ENCODE results near the gene SLC22A3. TPM values are rescaled to one million over a fixed set of nuclear protein-coding genes. Genes with fewer than 3 reads are reported as not detected.
"Not testable (repeated sequence)": the region's sequence is repeated elsewhere in the genome, so short reads cannot be mapped to it uniquely, and the experiment has no call there.

The SLC22A3 gene
- total RNA-seq, 1 donor from 2014 or later = 36.0 TPM

GRCh38 chr6:160445130-160445529 is 97.0 kb downstream of the SLC22A3 start:
- no peak for DNase-seq (ENCODE audit: low spot score)

- DNase-seq (ENCODE audit: low spot score) = no peak
Observed at GRCh38 chr6:160447350-160447749, 99.2 kb downstream of the SLC22A3 start.

DNA sequence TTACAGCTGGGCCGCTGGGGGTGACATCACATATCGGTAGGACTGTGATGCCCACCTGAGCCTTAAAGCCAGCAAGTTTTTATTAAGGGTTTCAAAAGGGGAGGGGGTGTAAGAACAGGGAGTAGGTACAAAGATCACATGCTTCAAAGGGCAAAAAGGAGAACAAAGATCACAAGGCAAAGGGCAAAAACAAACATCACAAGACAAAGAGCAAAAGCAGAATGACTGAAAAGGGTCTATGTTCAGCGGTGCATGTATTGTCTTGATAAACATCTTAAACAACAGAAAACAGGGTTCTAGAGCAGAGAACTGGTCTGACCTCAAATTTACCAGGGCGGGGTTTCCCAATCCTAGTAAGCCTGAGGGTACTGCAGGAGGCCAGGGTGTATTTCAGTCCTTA is 101.6 kb downstream of the SLC22A3 start:
- DNase-seq (ENCODE audit: low spot score) = not testable (repeated sequence)

- no peak for DNase-seq (ENCODE audit: low spot score)
Observed at GRCh38 chr6:160450849-160451248, 102.7 kb downstream of the SLC22A3 start.

GRCh38 chr6:160454303-160454702 is 106.1 kb downstream of the SLC22A3 start:
- DNase-seq (ENCODE audit: low spot score) = no peak

- DNase-seq (ENCODE audit: low spot score) = no peak
Observed at GRCh38 chr6:160455081-160455480, 106.9 kb downstream of the SLC22A3 start.

DNA sequence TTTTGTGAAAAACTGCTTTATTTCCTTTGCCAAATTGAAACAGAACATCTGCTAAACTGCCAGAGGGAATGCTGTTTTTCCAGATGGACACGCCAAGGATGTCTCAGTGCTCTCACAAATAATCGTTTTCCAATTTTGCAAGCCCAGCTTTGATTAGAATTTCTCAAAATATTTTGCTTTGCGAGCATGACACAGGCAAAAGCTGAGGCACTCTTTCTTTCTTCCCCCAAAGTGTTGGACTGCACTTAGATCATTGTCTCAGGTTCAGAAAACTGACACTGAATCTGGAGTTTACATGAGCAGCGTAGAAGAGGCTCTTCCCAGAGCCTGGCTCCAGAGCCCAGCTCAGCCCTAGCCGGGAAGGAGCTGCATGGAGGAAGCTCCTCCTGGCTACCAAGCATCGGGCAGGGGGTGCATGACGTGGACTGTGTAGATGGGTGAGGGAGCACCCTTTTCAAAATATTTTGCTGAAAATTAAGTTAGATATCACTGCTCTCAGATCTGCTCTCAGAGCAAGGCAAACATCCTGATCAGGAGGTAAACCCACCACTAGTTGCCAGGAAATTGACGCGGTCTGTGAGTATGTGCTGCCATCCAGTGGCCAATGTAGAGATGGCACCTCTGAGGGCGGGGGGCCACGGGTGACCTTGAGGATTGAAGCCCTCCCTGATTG is 107.5 kb downstream of the SLC22A3 start:
- DNase-seq (ENCODE audit: low spot score) = peak; percentile 62

DNA sequence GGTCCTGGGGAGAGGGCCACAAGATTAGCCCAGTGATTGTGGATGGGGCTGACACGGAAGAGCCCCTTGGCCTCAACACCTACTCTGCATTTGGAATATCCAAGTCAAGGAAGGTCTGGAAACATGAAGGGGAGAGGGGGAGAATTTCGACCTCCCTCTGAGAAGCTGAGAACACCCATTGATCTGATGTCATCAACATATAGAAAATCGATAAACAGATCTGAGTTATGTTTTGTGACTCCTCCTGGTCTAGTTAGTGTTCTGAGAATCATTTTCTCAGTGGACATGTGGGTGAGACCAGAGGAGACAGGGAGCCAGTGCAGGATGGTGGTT is 108.0 kb downstream of the SLC22A3 start:
- no peak for DNase-seq (ENCODE audit: low spot score)

DNA sequence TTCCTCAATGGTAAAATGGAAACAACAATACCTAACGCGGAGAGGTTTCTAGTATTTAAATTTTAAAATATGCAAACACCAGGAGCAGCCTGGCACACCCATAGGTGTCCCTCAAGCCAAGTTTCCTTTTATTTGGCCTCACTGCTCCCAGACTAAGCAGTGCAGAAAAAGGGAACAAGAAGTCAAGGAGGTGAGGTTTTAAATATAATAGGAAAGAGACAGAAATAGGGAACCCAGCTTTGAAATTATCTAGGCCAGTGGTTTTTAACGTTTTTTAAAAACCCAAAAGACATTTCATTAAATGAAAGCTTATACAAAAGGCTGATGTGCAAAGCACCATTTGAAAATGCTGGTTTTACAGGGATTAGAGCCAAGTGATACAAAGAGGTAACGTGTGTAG is 109.6 kb downstream of the SLC22A3 start:
- DNase-seq (ENCODE audit: low spot score) = no peak

- DNase-seq (ENCODE audit: low spot score) = no peak
Observed at GRCh38 chr6:160461641-160462040, 113.5 kb downstream of the SLC22A3 start.

DNA sequence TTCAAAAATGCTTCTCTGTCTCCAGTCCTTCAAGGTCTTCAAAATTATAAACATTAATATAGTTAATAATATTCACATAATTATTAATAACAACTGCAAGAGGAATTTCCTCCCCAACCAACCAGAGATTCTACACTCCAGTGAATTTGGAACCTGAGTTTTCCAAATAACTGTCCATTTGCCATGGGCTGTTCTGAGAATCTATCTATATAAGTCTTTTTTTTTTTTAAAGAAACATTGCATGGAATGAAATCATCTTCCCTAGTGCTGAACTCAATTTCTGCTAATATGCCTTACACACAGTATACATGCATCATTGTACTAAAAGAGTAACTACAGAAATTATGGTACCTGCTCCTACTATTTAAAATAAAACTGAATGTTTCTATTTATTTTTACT is 113.9 kb downstream of the SLC22A3 start:
- no peak for DNase-seq (ENCODE audit: low spot score)

GRCh38 chr6:160462551-160463109 is 114.5 kb downstream of the SLC22A3 start:
- no peak for DNase-seq (ENCODE audit: low spot score)

DNA sequence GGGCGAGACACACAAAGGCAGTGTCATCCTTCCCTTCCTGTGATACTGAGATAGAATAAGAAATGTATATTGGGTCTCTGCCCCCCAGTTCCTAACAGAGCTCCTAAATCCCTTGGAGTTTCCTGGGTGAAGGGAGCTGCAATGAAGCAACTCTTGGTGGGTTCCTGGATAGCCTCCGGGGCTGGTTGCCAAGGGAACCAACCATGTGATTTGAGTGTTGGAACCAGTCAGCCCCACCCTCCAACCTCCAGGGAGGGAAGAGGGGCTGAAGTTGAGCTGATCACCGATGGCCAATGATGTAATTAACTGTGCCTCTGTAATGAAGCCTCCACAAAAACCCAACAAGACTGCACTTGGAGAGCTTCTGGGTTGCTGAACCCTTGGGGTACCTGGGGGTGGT is 116.6 kb downstream of the SLC22A3 start:
- DNase-seq (ENCODE audit: low spot score) = no peak

DNA sequence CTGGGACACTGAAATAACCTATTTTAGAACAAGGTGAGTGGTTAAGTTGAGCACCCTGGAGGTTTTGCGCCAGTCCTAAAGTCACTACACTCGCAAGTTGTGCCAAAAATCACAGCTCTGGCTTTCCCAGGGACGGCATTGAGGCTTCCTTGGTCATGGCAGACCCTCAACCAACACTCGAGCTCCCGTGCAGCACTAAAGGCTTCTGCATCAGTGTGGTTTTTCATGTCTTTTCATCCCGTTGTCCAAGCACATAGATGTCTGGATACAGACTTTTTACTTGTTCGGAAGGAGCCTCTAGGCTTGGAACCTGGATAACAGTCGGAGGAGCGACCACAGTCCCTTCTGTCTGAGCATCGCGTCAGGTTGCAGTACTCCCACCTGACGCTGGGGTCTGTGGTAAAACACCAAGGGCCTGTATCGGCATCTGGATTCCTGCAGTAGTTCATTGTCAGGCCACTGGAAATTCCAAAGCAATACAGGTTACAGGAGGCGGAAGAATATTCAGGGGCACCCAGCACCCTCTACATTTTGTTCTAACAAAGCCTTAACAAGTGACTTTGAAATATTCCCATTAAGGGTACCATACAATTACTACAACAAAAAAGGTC is 119.2 kb downstream of the SLC22A3 start:
- DNase-seq (ENCODE audit: low spot score) = not testable (repeated sequence)

DNA sequence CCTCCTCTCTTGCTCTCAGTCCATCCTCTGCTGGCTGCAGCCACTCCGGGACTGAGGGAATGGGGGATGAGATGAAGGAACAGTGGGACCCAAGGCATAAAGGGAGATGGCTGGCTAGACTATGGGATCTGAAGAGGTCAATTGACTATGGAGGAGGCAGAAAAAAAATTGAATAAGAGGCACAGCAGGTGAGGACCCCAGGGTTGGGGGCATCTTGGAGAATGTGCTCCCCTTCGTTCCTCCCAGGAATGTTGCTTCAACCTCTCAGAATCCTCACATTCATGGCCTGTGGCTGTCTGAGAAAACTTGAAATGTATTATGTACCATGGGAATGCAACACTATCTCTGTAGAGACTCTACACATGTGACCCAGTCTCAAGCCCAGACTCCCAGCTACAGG is 121.0 kb downstream of the SLC22A3 start:
- no peak for DNase-seq (ENCODE audit: low spot score)

DNA sequence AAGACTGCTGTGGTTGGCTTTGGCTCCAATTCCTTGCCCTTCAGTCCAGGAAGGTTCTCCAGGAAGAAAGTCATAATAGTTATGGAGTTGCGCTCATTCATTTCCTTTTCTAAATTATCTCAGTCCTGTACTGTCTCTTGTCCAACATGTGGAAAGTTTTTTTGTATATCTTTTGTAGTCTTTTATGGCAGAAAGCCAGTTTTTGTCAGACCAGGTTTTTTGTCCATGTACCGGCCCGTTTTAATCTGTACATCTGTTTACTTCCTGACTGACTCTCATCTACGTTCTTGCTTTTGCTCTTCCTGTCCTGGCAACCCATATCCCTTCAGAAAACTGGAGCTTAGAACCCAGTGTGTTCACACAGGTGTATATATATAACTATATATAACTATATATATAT is 127.9 kb downstream of the SLC22A3 start:
- DNase-seq (ENCODE audit: low spot score) = not testable (repeated sequence)

GRCh38 chr6:160477072-160477471 is 128.9 kb downstream of the SLC22A3 start:
- not testable (repeated sequence) for DNase-seq (ENCODE audit: low spot score)

GRCh38 chr6:160477901-160478300 is 129.7 kb downstream of the SLC22A3 start:
- DNase-seq (ENCODE audit: low spot score) = no peak

- DNase-seq (ENCODE audit: low spot score) = no peak
Observed at GRCh38 chr6:160487116-160487515, 138.9 kb downstream of the SLC22A3 start.

- no peak for DNase-seq (ENCODE audit: low spot score)
Observed at GRCh38 chr6:160489091-160489490, 140.9 kb downstream of the SLC22A3 start.

DNA sequence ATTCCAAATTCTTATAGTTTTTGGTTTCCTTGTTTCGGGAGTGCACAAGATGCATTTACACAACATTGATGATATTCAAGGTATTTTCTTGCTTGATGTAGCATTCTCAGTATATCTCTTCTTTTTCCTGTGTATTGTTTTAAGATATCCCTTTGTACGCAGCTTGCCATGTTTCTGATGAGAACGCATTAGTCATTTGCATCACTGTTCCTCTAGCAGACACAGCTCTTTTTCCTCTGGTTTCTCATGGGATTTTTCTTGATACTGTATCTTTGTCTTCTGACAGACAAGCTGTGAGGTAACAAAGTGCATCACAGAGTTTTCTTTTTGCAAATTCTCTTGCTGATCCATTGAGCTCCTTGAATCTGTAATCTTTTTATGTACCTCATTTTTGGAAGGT is 146.4 kb downstream of the SLC22A3 start:
- DNase-seq (ENCODE audit: low spot score) = no peak

GRCh38 chr6:160500639-160501038 is 152.5 kb downstream of the SLC22A3 start:
- no peak for DNase-seq (ENCODE audit: low spot score)
